ACC112 (cell line): Measurements from ENCODE around the gene SELENOF.

Experiments used
- H2AFZ ChIP-seq: fragments of 200-600 bp; sonication (generic); one replicate; pipeline ENCODE4 v1.6.0; 2017; ENCODE audit warnings: antibody characterized with exemption, low read length; ENCODE audit not compliant: unreplicated experiment
- H3K27ac ChIP-seq: fragments of 200-600 bp; sonication (generic); 2 replicates; pipeline ENCODE4 v1.5.1; 2014; ENCODE audit warnings: low read depth, mild to moderate bottlenecking, antibody characterized with exemption, low read length, moderate library complexity
- H3K27me3 ChIP-seq: fragments of 200-600 bp; sonication (generic); 2 replicates; pipeline ENCODE4 v1.6.1; 2014; ENCODE audit warnings: mild to moderate bottlenecking, antibody characterized with exemption, low read length, moderate library complexity, mixed read lengths; ENCODE audit not compliant: insufficient read depth
- H3K36me3 ChIP-seq: fragments of 200-600 bp; sonication (generic); 2 replicates; pipeline ENCODE4 v1.6.1; 2016; ENCODE audit warnings: mild to moderate bottlenecking, antibody characterized with exemption, low read length, moderate library complexity, mixed read lengths; ENCODE audit not compliant: insufficient read depth
- H3K4me1 ChIP-seq: fragments of 200-600 bp; sonication (generic); one replicate; pipeline ENCODE4 v1.6.1; 2016; ENCODE audit warnings: low read length, mixed read lengths; ENCODE audit not compliant: insufficient read depth, unreplicated experiment, control insufficient read depth
- H3K4me3 ChIP-seq: fragments of 200-600 bp; sonication (generic); 2 replicates; pipeline ENCODE4 v1.5.1; 2014; ENCODE audit warnings: mild to moderate bottlenecking, low read depth, low read length
- H3K79me2 ChIP-seq: fragments of 200-600 bp; sonication (generic); one replicate; pipeline ENCODE4 v1.6.0; 2016; ENCODE audit warnings: low read length; ENCODE audit not compliant: control insufficient read depth, unreplicated experiment, insufficient read depth

The SELENOF gene

GRCh38 chr1:86940599-86940998 is 26.7 kb upstream of the SELENOF start:
- peaks cover 8% of the 10 kb centered on the region for H3K79me2 ChIP-seq

DNA sequence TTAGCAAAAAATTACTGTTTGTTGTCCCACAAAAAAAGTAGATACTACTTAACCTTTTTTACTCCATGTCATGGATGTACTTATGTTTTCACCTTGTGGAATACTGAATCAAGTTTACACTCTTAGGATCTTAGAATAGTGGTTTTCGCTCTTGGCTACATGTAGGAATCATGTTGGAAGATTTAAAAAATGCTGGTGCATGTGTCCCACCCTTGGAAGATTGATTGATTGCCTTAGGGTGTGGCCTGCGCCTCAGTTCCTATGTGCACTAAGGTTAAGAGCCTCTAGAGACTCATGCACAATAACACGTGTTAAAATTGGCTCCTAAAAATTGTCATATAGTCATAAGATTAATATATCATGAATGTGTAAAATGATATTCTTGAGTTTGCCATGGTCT is 25.5 kb upstream of the SELENOF start:
- no peak overlapping the region for H3K4me3 ChIP-seq
- H3K27ac ChIP-seq, result no peak overlapping the region
- peaks cover 9% of the 10 kb centered on the region for H3K79me2 ChIP-seq
- H3K36me3 ChIP-seq, result no peaks in the 10 kb centered on the region
- no peak overlapping the region for H2AFZ ChIP-seq
- H3K4me1 ChIP-seq, result peaks cover 15% of the 10 kb centered on the region
- no peaks in the 10 kb centered on the region for H3K27me3 ChIP-seq

More at GRCh38 chr1:86940599-86940998, 26.7 kb upstream of the SELENOF start:
- Histone ChIP-seq H2AFZ (no peak overlapping the region), H3K27me3 (no peaks in the 10 kb centered on the region), H3K36me3 (no peaks in the 10 kb centered on the region), H3K27ac (no peak overlapping the region), H3K4me1 (peaks cover 15% of the 10 kb centered on the region), H3K4me3 (no peak overlapping the region)

DNA sequence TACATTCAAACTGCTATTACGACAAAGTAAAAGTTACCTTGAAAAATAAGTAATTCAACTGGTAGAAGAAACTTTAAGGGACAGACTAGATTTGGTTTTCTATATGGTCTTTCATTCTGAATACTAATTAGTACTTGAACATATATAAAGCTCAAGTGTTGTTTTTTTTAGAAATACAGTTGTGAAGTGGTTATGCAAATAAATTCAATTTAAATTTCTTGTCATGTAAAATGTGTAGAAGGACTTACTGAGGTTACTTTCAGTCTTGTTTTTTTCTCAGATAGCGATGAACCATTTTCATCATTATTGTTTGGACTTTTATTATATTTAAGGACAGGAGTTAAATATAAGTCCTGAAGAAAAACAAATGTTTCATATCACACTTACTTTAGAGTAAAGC is 24.9 kb upstream of the SELENOF start:
- H3K27me3 ChIP-seq, result no peaks in the 10 kb centered on the region
- no peak overlapping the region for H3K4me3 ChIP-seq
- no peak overlapping the region for H2AFZ ChIP-seq
- peaks cover 15% of the 10 kb centered on the region for H3K4me1 ChIP-seq
- H3K27ac ChIP-seq, result no peak overlapping the region
- no peaks in the 10 kb centered on the region for H3K36me3 ChIP-seq
- peaks cover 14% of the 10 kb centered on the region for H3K79me2 ChIP-seq

DNA sequence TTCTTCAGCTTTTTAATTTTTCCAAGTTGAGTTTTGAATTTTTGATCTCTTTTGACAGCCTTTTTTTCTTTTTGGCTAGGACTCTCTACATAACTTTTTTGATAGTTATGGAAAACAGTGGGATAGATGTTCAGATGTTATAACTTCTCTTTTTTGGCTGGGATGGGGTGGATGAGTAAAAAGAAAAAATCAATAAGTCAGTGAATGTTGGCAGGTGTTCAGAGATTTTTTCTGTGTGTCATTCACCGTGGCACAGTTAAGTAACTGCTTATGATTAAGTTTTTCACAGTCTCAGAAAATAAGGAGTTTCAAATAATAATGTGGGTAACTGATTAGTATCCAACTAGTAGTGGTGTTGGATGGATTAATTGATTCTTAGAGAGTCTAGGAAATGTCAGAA is 24.5 kb upstream of the SELENOF start:
- Histone ChIP-seq H3K27ac (no peak overlapping the region), H3K27me3 (no peaks in the 10 kb centered on the region), H3K4me1 (peaks cover 15% of the 10 kb centered on the region), H3K79me2 (peaks cover 16% of the 10 kb centered on the region), H3K4me3 (no peak overlapping the region), H3K36me3 (no peaks in the 10 kb centered on the region), H2AFZ (no peak overlapping the region)

GRCh38 chr1:86933562-86934377 is 19.8 kb upstream of the SELENOF start:
- peaks cover 12% of the 10 kb centered on the region for H3K79me2 ChIP-seq
- no peak overlapping the region for H2AFZ ChIP-seq
- H3K4me3 ChIP-seq, result no peak overlapping the region
- peaks cover 9% of the 10 kb centered on the region for H3K4me1 ChIP-seq
- H3K27me3 ChIP-seq, result no peaks in the 10 kb centered on the region
- H3K27ac ChIP-seq, result no peak overlapping the region
- no peaks in the 10 kb centered on the region for H3K36me3 ChIP-seq

GRCh38 chr1:86933051-86933450 is 19.1 kb upstream of the SELENOF start:
- Histone ChIP-seq H3K79me2 (peaks cover 14% of the 10 kb centered on the region), H3K36me3 (no peaks in the 10 kb centered on the region), H2AFZ (no peak overlapping the region), H3K4me1 (peaks cover 6% of the 10 kb centered on the region), H3K27me3 (no peaks in the 10 kb centered on the region), H3K4me3 (no peak overlapping the region), H3K27ac (no peak overlapping the region)

DNA sequence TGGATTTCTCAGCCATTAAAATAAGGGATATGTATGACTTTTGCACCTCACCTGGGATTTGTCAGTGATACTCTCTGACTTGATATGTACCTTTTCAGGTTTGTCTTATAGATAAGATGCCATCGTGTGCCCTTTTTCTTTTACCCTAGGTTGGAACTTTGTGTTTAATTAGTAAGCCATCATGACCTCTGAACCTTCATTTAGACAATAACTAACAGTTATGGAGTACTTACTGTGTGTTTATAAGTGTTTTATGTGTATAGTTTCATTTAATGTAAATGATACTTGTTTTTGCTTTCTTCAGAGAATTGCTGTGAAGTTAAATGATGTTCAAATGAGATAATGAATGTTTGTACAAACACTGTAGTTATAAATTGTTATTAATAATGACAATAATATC is 14.9 kb upstream of the SELENOF start:
- Histone ChIP-seq H3K79me2 (peaks cover 20% of the 10 kb centered on the region), H3K36me3 (no peaks in the 10 kb centered on the region), H3K27ac (no peak overlapping the region), H3K4me3 (no peak overlapping the region), H3K4me1 (peaks cover 10% of the 10 kb centered on the region), H2AFZ (no peak overlapping the region), H3K27me3 (no peaks in the 10 kb centered on the region)

GRCh38 chr1:86926883-86927282 is 13.0 kb upstream of the SELENOF start:
- H3K79me2 ChIP-seq, result peaks cover 18% of the 10 kb centered on the region

GRCh38 chr1:86925742-86926141 is 11.8 kb upstream of the SELENOF start:
- Histone ChIP-seq H2AFZ (no peak overlapping the region), H3K4me3 (no peak overlapping the region), H3K4me1 (peaks cover 10% of the 10 kb centered on the region), H3K79me2 (peaks cover 22% of the 10 kb centered on the region), H3K36me3 (peaks cover 6% of the 10 kb centered on the region; the same call in 1 of the 2 replicates), H3K27me3 (no peaks in the 10 kb centered on the region), H3K27ac (no peak overlapping the region)

More at GRCh38 chr1:86926883-86927282, 13.0 kb upstream of the SELENOF start:
- Histone ChIP-seq H2AFZ (no peak overlapping the region), H3K36me3 (peaks cover 1% of the 10 kb centered on the region; the same call in 1 of the 2 replicates), H3K4me3 (no peak overlapping the region), H3K27me3 (no peaks in the 10 kb centered on the region), H3K4me1 (peaks cover 10% of the 10 kb centered on the region), H3K27ac (no peak overlapping the region)

- Histone ChIP-seq H3K79me2 (peaks cover 29% of the 10 kb centered on the region), H3K36me3 (peaks cover 6% of the 10 kb centered on the region; the same call in 1 of the 2 replicates), H3K27me3 (no peaks in the 10 kb centered on the region)
These were observed 10.5 kb upstream of the SELENOF start for GRCh38 chr1:86924324-86924960.

DNA sequence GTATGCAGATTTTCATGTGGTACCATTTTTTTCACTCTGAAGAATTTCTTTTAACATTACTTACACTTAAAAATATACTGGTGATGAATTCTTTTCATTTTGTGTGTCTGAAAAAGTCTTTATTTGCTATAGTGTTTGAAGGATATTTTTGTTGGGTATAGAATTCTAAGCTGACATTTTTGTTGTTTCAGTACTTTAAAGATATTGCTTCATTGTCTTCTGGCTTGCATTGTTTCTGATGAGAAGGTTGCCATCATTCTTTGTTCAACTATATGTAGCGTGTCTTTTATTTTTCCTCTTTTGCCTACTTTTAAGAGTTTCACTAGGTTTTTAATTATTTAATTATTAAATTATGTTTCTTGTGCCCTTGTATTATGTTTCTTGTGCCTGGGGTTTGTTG is 8.5 kb upstream of the SELENOF start:
- Histone ChIP-seq H3K27me3 (no peaks in the 10 kb centered on the region), H3K27ac (no peak overlapping the region), H3K4me3 (no peak overlapping the region), H3K79me2 (peaks cover 25% of the 10 kb centered on the region), H2AFZ (no peak overlapping the region), H3K36me3 (peaks cover 6% of the 10 kb centered on the region; the same call in 1 of the 2 replicates), H3K4me1 (peaks cover 5% of the 10 kb centered on the region)

More at GRCh38 chr1:86924324-86924960, 10.5 kb upstream of the SELENOF start:
- H3K27ac ChIP-seq, result no peak overlapping the region
- no peak overlapping the region for H2AFZ ChIP-seq
- H3K4me1 ChIP-seq, result peaks cover 10% of the 10 kb centered on the region
- H3K4me3 ChIP-seq, result no peak overlapping the region
